NCI-H748 treated with DMSO at 0.1 percent for 48 hours (cell line): ENCODE results near the gene SH2D3C.
A peak's percentile ranks its signal among the peaks of the same experiment; 100 is the strongest.

Experiments
- DNase-seq: peaks from one replicate; lab custom pipeline; 2025; lab: John Stamatoyannopoulos, UW

SH2D3C gene

DNA sequence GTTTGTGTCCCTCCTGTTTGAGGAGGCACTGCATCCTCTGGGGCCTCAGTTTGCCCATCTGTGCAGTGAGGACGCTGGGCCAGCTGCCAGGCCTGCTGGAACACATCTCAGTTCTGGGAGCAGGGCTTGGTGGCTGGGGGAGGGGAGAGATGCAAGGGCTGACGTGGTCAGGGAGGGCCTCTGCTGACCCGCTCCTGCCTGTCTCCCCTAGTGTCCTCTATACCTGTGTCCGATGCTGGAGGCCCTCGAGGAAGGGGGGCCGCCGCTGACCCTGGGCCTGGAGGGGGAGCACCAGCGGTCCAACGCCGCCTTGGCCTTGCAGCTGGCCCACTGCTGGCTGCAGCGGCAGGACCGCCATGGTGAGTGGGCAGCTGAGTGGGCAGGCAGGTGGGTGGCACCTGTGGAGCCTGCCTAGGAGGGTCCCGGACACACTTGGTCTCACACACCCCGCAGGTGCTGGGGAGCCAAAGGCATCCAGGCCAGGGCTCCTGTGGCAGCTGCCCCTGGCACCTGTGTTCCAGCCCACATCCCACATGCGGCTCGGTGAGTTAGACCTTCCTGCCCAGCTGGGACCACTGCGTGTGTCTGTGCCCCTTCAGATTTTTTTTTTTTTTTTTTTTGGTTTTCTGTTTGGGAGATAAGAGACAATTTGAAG, 30.0 kb upstream of the SH2D3C start:
- DNase-seq = no peak

DNA sequence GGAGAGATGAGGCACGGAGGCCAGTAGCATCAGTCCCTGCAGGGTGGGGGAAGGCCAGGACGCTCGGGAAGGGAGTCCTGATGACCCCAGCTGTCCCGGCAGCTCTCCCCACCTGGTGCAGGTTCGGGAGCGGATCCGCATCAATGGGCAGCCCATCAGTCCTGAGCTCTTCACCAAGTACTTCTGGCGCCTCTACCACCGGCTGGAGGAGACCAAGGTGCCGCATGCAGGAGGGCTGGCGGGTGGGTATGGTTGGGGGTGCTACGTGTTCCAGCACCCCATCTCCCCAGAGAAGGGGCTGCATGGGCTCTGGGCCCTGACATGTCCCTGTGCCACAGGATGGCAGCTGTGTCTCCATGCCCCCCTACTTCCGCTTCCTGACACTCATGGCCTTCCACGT, 28.4 kb upstream of the SH2D3C start:
- no peak for DNase-seq

DNA sequence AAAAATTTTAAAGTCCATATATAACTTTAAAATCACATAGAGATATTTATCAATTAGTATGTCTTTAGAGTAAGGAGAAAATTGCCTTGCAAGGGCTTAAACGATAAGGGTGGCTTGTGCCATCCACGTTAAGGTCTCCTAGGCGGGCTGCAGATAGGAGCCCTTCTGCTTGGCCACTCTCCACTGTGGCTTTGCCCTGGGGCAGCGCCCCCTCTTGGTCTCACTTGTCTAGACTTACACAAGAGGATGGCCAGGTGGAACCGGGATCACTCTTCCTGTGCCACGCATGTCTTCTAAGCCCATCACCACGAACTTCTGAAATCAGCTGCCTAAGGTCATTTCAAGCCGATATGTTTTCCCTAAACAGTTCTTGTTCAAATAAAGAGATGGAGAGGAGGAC, 27.2 kb upstream of the SH2D3C start:
- DNase-seq = no peak

DNA sequence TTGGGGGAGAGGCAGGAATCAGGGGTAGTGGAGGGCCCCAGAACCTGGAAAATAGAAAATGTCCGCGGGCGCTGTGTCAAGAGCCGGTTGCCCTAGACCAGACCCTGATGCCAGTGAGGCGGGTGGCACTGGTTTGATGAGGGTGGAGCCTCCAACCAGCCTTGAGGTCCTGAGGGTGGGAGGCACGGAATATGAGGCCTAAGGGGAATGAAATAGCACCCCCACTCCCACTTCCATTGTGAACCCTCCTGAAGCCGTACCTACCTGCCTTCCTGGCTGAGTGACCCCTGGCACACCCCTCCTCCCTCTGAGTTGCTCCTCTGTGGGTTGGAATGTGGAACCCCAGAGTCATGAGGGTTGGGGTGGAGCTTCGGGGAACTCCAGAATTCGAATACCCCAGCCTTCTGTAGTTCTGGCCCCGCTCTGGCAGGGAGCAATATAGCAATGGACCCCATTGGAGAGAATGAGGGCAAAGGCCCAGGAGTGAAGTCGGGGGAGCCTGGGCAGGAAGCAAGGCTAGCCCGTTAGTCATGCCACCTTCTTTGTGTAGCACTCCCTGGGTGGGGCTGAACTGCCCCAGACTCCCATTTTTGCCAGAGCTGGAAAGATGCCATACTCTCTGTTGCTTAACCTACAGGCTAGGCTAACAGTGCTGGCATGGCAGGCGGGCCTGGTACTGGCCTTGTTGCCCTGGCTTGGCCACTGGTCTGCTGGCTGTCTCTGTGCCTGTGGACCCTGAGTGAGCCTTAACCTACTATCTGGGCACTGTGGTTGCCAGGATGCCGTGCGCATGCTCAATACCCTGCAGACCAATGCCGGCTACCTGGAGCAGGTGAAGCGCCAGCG, 25.3 kb upstream of the SH2D3C start:
- no peak for DNase-seq

DNA sequence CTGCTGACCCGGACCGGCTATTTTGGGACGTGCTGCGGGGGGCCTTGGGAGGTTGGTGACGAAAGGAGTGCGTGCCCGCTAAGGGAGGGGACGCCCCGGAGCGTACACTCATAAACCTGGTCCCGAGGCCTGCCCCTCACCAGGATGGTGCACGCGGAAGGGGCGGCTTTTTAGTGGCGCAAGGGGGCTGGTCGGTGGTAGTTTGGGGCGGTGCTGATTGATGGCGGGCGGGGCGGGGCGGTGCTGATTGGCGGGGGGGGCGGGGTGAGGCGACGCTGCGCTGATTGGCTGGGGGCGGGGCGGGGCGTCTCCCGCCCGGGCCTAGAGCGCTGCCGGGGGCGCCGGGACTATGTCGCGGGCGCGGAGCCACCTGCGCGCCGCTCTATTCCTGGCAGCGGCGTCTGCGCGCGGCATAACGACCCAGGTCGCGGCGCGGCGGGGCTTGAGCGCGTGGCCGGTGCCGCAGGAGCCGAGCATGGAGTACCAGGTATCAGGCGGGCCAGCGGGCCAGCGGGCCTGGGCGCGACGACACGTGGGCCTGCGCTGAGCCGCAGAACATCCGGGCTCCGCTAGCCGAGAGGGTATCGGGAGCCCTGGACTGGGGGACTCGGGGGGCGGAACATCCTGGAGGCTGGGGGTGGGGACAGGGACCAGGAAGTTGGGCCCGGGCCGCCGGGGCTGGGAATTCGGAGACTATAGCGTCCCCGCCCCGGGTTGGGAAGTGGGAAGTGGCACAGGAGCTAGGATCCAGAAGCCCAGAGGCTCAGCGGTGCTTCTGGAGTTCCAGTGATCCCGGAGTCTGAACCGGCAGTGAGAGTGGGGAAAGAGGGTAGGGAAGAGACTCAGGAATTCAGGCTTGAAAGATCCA, 24.3 kb upstream of the SH2D3C start, which contains the start of gene FPGS:
FPGS (plus strand) TSS at position 307 of the 868 bp plus-strand sequence; CDS start at position 350, 43 bp downstream.
- DNase-seq = peak; percentile 77

DNA sequence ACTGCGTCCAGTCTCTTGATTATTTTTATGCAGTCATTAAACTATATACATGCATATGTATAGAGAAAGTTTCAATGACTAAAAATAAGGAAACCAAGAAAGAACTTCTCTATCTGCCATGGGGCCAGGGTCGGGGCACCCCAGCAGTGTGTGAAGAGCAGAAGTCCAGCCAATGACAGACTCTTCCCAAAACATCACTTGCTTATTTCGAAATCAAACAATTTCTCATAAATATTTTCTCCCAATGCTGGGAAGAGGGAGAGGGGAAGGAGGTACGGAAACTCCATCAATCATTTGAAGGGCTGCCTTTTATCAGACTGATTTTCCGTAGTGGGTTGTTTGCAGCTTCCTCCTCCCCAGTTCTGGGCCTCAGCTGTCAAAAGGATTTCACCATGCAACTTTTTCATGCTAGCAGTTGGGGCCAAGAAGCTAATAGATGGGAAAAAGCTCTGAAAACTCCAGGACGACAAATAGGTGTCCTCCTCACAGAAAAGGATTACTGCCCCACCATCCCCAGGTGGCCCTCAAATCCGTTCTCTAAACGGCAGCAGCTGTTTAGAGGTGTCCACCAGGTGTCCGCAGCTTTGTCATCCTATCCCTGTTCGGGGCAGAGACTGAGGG, 23.6 kb upstream of the SH2D3C start:
- DNase-seq = no peak

DNA sequence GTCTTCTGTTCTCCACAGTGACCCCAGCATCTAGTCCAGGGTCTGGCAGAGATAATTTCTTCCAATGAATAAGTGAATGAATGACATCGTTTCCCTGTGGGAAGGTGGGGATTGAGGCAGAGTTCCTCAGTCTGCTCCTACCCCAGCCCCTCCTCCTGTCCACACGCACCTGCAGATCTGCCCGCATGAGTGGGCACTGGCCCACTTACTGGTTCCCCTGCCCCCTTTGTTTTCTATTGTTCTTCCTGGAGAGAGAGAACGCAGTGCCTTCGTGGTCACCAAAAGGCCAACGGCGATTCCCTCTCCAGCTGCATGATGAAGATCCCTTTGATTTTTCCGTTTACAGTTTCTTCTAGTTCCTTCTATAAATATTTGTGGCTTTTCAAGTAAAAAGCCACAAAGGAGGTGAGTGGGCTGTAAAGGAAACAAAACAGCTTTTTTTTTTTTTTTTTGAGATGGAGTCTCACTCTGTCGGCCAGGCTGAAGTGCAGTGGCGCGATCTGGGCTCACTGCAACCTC, 18.4 kb upstream of the SH2D3C start:
- DNase-seq = no peak

DNA sequence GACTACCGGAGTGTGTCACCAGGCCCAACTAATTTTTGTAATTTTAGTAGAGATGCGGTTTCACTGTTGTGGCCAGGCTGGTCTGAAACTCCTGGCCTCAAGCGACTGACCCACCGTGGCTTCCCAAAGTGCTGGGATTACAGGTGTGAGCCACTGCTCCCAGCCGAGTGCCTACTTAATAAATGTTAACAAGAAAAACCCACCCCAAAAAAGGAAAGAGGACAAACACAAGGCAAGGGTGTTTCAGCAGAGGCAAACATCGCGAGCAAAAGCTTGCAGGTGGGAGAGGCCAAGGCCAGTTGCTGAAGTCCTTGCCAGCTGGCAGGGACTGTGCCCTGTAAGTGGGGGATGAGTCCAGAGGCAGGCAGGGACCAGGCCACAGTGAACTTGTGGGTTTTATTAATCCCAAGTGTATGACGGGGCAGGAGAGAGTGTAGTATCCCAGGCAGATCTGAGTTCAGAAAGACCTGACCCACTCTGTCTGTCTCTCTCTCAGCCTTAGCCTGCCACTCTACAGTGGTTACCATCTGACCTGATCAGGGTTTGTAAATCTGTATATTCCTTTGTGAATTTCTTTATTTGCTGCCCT, 17.9 kb upstream of the SH2D3C start:
- no peak for DNase-seq

DNA sequence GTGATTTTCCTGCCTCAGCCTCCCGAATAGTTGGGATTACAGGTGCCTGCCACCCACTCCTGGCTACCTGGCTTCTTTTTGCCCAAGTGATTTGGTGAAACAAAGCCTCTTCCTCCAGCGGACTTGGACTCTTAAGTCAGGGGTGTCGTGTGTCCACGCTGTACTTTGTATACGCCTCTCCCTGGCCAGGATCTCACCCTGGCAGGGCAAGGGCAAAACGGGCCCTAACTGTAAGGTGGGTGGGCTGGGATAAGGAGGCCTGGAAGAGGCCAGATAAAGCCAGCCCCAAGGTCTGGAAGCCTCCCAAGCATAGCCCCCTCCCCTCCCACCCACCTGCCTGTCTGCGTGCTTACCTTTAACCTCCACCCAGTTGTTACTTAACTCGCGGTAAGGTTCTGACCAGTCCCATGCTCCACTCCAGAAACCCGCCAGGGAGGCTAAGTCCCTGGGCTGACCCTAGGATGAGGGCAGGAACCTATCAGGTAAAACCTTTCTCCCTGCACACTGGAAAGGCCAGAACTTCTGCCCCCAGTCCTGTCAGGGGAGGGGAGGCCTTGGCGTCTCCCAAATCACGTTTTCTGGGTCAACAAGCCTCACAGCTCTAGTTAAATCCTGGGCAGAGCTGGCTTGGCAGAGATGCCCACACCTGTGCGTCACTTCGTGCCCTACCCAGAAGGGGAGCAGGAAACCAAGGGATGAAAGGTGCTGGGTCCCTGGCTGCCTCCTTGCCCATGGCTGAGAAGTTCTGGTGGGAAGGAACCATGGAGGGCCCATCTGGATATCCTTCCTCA, 15.7 kb upstream of the SH2D3C start:
- DNase-seq = no peak

DNA sequence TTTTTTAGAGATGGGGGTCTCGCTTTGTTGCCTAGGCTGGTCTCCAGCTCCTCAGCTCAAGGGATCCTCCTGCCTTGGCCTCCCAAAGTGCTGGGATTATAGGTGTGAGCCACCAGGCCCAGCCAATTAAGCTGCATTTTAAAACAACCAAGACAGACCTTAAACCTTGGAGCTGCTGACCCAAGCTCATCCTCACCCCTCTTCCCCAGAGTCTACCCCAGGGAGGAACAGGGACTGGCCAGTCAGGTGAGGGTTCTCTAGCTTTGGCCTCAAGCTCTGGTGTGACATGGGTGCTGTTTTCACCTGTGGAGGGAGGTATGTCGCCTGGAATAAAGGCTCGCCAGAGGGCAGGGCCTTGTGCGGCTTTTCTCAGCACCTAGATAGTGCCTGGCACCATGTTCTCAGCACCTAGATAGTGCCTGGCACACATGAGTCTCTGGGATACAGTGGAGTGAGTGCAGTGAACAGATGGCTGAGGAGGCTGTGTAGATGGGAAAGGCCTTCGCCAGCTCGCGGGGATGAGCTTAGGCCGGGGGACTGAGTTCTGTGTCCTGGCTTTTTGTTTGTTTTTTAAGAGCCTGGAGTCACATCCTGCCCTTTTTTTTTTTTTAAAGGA, 14.7 kb upstream of the SH2D3C start:
- no peak for DNase-seq

DNA sequence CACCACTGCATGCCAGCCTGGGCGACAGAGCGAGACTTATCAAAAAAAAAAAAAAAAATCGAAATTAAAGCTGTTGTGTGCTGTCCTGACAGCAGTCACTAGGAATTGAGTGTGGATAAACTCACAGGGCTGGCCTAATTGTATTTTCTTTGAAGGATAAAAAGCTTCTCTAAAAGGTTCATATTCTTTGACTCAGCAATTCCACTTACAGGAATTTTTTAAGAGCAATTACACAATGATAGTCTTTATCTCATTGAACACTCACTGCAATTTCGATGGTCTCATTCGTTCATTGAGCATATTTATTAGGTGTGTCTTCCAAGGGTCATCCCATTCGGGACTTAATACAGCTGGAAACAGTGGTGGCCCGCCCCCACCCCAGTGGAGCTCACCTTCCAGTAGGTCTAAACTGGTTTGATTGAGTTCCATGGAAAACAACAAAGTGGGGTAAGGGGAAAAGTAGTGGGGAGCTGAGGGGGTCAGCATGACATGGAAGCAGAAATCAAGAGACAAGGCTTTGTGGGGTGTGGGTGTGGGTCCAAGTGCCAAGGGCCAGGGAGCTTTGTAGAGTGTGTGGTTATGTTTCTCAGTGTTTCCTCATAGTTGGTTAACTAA, 14.1 kb upstream of the SH2D3C start:
- DNase-seq = no peak

DNA sequence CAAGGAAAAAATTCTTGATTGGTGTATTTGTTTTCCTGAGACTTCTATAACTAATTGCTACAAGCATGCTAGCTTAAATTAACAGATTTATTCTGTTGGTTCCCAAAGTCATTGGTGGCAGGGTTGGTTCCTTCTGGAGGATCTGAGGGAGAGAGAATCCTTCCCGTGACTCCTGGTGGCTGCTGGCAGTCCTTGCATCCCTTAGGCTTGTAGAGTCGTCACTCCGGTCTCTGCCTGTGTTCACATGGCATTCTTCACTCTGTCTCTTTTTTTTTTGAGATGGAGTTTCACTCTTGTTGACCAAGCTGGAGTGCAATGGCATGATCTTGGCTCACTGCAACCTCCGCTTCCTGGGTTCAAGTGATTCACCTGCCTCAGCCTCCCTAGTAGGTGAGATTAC, 12.6 kb upstream of the SH2D3C start:
- no peak for DNase-seq

DNA sequence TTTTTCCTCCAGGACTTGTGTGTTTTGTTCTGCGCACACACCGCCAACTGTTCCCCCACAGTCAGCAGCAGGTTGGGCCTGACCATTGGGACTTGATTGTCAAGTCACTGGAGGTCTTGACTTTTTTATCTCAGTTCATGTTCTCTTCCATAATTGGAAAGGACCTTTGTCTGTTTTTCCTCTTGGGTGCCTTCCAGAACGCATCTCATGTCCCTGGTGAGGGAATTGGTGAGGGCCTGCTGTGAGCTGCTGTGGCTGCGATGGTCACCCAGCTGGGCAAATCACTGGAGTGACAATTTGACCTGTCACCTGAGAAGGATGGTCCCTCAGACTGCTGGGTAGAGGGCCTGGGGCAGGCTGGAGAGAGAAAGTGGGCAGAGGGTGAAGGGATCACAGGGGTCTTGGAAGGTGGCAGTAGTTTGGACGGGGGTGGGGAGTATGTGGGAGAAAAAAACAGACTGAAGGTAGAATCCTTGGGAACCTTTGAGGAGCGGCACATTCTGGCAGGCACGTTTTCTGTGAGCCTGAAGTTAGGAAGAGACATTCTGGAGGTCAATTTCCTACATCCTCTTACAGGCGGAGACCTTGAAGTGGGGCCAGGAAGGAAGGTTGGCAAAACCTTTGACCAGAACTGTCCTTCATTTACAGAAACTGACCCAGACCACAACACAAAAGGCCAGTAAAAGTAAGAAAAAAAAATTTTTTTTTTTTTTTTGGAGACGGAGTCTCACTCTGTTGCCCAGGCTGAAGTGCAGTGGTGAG, 11.8 kb upstream of the SH2D3C start:
- no peak for DNase-seq

DNA sequence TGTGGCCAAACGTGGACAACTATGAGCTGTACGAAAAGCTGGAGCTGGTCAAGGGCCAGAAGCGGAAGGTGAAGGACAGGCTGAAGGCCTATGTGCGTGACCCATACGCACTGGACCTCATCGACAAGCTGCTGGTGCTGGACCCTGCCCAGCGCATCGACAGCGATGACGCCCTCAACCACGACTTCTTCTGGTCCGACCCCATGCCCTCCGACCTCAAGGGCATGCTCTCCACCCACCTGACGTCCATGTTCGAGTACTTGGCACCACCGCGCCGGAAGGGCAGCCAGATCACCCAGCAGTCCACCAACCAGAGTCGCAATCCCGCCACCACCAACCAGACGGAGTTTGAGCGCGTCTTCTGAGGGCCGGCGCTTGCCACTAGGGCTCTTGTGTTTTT, 10.7 kb upstream of the SH2D3C start:
- DNase-seq = no peak

DNA sequence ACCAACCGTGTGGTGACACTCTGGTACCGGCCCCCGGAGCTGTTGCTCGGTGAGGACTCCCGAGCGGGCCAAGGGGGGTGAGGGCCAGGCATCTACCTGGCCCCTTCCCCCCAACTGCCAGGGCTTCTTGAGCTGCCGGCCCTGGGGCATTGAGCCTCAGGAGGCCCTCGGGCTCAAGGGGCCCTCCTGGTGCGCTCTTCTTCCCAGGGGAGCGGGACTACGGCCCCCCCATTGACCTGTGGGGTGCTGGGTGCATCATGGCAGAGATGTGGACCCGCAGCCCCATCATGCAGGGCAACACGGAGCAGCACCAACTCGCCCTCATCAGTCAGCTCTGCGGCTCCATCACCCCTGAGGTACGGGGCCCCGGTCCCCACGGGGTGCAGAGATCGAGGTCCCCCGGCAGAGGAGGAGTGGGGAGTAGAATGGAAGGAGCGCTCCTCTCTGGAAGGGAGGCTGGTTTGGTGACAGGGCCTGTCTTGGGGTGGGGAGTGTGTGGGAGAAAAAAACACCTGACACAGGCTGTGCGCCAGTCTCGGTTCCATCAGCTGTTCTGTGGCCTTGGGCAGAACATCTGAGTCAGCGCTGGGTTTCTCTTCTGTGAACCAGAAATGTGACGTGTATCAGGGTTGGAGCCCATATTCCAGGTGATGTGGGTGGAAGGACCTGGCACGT, 10.0 kb upstream of the SH2D3C start:
- no peak for DNase-seq

DNA sequence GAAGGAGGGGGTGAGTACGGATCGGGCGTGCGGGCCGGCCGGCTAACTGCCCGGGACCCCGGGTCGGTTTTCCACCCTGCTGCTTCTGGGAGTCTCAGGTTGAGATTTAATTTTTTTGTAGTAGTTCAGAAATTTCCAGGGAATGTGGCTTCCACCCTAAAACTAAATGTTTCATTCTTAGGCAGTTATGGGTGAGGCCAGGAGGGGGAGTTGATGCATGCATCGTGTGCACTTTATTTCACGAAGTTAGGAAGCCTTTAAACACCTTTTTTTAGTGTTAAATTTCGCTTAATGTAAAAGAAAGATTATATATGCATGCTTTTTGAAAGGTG, 8.3 kb upstream of the SH2D3C start:
- no peak for DNase-seq

DNA sequence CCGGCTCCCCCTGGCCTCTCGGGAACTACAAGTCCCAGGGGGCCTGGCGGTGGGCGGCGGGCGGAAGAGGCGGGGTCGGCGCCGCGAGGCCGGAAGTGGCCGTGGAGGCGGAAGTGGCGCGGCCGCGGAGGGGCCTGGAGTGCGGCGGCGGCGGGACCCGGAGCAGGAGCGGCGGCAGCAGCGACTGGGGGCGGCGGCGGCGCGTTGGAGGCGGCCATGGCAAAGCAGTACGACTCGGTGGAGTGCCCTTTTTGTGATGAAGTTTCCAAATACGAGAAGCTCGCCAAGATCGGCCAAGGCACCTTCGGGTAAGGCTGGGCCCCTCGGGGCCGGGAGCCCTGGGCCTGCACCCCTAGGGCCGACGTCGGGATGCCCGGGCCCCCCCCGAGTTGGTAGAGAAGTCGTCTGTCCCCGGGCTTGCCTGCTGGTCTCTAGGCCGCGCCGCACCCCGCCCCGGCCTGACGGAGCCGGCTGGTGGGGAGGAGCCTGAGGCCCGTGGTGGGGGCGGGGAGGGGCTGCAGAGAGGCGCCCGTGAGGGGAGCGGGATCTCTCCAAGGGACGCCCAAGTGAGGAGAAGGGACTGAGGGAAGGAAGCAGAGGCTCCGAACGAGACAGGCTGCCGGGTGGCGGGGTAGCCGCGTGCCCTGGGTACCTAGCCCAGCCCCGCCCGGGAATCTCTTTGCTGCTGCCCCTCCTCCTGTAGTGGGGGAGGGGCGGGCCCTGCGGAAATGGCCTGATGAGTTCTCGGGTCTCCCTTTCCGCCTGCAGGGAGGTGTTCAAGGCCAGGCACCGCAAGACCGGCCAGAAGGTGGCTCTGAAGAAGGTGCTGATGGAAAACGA, 7.7 kb upstream of the SH2D3C start, which contains the start of gene CDK9:
CDK9 (plus strand) TSS at position 102 of the 840 bp plus-strand sequence; CDS start at position 217, 115 bp downstream.
- DNase-seq = peak; percentile 76
